Measurements from ENCODE around the gene IARS2. TPM values are rescaled to one million over a fixed set of nuclear protein-coding genes. Genes with fewer than 3 reads are reported as not detected.

Gene IARS2
- 57.6 and 62.8 TPM in 2 replicates for total RNA-seq
- polyA plus RNA-seq: 9.2 and 15.5 TPM in 2 replicates
- polyA plus RNA-seq (2011; cell fraction: cytosol; rRNA removed): 17.9 and 18.5 TPM in 2 replicates
- polyA plus RNA-seq (2011; cell fraction: nucleus; rRNA removed): 16.3 and 16.7 TPM in 2 replicates
- 54.0 and 72.1 TPM in 2 replicates for polyA plus RNA-seq (2012)
- 40.3 and 55.1 TPM in 2 replicates for polyA minus RNA-seq
- polyA minus RNA-seq (2011; cell fraction: cytosol; rRNA and poly(A)+ RNA removed): 19.8 TPM
- 13.7 and 22.7 TPM in 2 replicates for polyA minus RNA-seq (2011; cell fraction: nucleus; rRNA and poly(A)+ RNA removed)
- Bru-seq, nascent RNA: percentile 71 among the genes with signal in this experiment
- BruChase-seq, experiment 1, labeled RNA remaining after a 6-hour chase: percentile 88 among the genes with signal in this experiment
- BruChase-seq, experiment 2, labeled RNA remaining after a 2-hour chase: percentile 72 among the genes with signal in this experiment
- long read RNA-seq, transcript IARS2-201 (23 exons, 3,560 nt): major isoform, 120 of 137 reads
- long read RNA-seq, partial matches to known transcripts: 15 of 137 reads
- long read RNA-seq, other reads (novel, unspliced or antisense): 2 of 137 reads

DNA sequence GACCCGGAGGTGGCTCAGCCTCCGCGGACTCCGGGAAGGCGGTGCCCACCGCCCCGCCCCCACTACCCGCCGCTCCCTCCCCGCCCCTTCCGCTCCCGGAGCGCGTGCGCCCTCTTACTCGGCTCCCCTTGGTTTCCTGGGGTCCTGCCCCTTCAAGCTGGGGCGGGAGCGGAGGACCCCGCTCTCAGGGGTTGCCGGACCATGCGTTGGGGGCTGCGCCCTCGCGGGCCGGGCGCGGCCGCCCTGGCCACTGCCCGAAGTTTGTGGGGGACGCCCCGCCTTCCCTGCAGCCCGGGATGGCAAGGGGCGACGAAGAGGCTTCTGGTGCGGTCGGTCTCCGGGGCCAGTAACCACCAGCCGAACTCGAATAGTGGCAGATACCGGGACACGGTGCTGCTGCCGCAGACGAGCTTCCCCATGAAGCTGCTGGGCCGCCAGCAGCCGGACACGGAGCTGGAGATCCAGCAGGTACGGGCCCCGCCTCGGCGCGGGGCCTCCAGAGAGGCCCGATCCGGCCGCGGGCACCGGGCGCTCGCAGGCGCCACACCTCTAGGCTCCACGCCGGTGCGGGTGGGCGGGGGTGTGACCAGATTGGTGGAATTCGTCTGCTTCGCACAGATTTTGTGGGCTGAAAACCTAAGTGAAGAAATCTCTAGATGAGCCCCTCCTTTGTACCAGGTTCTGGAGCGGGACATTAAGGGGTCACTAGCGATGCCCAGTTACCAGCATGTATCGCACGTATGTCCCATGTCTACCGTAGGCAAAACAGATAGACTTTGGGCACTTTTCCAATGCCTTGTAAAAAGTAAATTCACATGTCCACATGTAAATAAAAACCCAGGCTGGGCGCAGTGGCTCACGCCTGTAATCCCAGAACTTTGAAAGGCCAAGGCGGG, at the start of gene IARS2:
Gene IARS2 (plus strand): TSS at position 117 of the 896 bp plus-strand sequence. CDS start 85 bp downstream, at position 202.
- TF ChIP-seq MYC (IDR thresholded peaks at IDR 0.05; ENCODE audit: low read depth, low read length): no peak
- no peak for TF ChIP-seq EZH2 (IDR thresholded peaks at IDR 0.05; ENCODE audit: borderline replicate concordance, low read depth, low read length, severe bottlenecking)
- TF ChIP-seq FOS (IDR thresholded peaks at IDR 0.05; ENCODE audit: borderline replicate concordance, insufficient read depth, low read length): no peak
- TF ChIP-seq POLR2A (IDR thresholded peaks at IDR 0.05; ENCODE audit: low read depth, low read length): peak; percentile 77
- TF ChIP-seq, protein P1, sequence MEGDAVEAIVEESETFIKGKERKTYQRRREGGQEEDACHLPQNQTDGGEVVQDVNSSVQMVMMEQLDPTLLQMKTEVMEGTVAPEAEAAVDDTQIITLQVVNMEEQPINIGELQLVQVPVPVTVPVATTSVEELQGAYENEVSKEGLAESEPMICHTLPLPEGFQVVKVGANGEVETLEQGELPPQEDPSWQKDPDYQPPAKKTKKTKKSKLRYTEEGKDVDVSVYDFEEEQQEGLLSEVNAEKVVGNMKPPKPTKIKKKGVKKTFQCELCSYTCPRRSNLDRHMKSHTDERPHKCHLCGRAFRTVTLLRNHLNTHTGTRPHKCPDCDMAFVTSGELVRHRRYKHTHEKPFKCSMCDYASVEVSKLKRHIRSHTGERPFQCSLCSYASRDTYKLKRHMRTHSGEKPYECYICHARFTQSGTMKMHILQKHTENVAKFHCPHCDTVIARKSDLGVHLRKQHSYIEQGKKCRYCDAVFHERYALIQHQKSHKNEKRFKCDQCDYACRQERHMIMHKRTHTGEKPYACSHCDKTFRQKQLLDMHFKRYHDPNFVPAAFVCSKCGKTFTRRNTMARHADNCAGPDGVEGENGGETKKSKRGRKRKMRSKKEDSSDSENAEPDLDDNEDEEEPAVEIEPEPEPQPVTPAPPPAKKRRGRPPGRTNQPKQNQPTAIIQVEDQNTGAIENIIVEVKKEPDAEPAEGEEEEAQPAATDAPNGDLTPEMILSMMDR (IDR thresholded peaks at IDR 0.05; ENCODE audit: extremely low read depth in 1 of 2, insufficient read depth in 1 of 2, low read depth in 1 of 2, low read length in 2 of 2): no peak
- no peak for TF ChIP-seq JUN (IDR thresholded peaks at IDR 0.05; ENCODE audit: borderline replicate concordance, insufficient read depth, insufficient read length, low read depth)
- TF ChIP-seq, protein P2, sequence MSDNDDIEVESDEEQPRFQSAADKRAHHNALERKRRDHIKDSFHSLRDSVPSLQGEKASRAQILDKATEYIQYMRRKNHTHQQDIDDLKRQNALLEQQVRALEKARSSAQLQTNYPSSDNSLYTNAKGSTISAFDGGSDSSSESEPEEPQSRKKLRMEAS (IDR thresholded peaks at IDR 0.05; ENCODE audit: insufficient read depth, insufficient read length): no peak
- TF ChIP-seq POLR2AphosphoS5 (IDR thresholded peaks at IDR 0.05; ENCODE audit: insufficient read depth, low read depth, low read length): peak; percentile 75
- BruUV-seq (replicated peaks): TSS peak; percentile 55
- peak; percentile 82 for DNase-seq (ENCODE audit: low read depth, low spot score)
- ChIA-PET CTCF (interaction anchor here (0.9 to 1.7 kb wide), 4 partner anchors 9 to 103 kb away, joined by 3 to 12 read pairs (median 4); no protein-coding TSS in a partner anchor), POLR2A (no interaction called here)
- H3K27me3 ChIP-seq (ENCODE audit: control insufficient read depth in 2 of 2, insufficient read depth in 2 of 2, low read length in 2 of 2): no peaks in the 10 kb centered on the region
- dilution Hi-C loops (cut with MboI; ENCODE audit: extremely low pct_ligation_motif_present, low sequenced_read_pairs): no loop called here
- H2AFZ ChIP-seq (ENCODE audit: low read depth, low read length): peak within 1 kb of the TSS; percentile 92
- peak within 1 kb of the TSS; percentile 42 for H3K27ac ChIP-seq (ENCODE audit: insufficient read depth, low read depth, low read length)
- no peak for FAIRE-seq
- H3K79me2 ChIP-seq (ENCODE audit: control insufficient read depth, insufficient read depth, low read length): peaks cover 11% of the 10 kb centered on the region
- H3K9me3 ChIP-seq (replicated peaks; ENCODE audit: control insufficient read depth, insufficient read depth, low read length): no peaks in the 10 kb centered on the region
- peaks cover 6% of the 10 kb centered on the region for H3K4me1 ChIP-seq (ENCODE audit: control insufficient read depth, extremely low read depth, insufficient read depth, low read length)
- H4K20me1 ChIP-seq (replicated peaks; ENCODE audit: control insufficient read depth, extremely low read depth, insufficient read depth, low read length): no peaks in the 10 kb centered on the region
- intact Hi-C loops (cut with micrococcal nuclease): loop anchor here (1.0 to 5.0 kb wide), 3 partner anchors 43 to 92 kb away; partner anchors contain the start of gene EPRS1
- peak within 1 kb of the TSS; percentile 70 for H3K9ac ChIP-seq (replicated peaks; ENCODE audit: extremely low read depth, insufficient read depth, low read length)
- H3K4me3 ChIP-seq (replicated peaks in 1 of 3; ENCODE audit: insufficient read depth in 1 of 3, low read depth in 1 of 3, low read length in 3 of 3): peak within 1 kb of the TSS; percentile 73 to 85 (median 74)
- H3K36me3 ChIP-seq (ENCODE audit: control insufficient read depth in 2 of 2, extremely low read depth in 1 of 2, insufficient read depth in 2 of 2, low read length in 2 of 2): peaks cover 0 to 3% of the 10 kb centered on the region in 2 experiments
- H3K9me1 ChIP-seq (replicated peaks; ENCODE audit: control insufficient read depth, extremely low read depth, insufficient read depth, low read length): no peaks in the 10 kb centered on the region
- H3K4me2 ChIP-seq (ENCODE audit: insufficient read depth, low read length): peak within 1 kb of the TSS; percentile 96

All from endothelial cell of umbilical vein (primary cell).